Measurements from ENCODE around the gene DYNC1I1.

The DYNC1I1 gene

DNA sequence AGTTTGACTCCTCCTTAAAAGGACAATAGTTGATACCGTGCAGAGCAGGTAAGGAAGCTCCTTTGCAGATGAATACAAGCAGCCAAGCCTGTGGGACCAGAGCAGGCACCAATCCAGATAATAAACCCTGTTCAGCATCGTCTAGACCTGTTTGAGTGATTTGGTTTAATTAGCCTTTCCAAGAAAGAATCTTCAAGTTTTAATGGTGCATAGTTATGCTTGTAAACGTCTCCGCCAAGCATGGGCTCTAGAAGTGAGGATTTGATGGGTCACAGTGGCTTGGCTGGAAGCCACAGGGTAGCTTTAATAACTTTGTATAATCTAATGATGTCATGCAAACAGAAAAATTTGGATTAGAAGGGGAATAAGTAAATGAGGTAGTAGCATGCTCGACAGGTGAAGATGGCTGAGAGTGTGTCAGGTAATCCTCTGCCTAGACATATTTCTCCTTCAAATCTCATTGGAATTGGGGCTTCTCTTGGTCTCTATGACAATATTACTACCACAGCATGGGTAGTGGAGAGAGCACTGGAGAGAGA is 188.4 kb downstream of the DYNC1I1 start:
- Histone ChIP-seq H3K27me3 (ENCODE audit: control insufficient read depth, insufficient read depth, low read length) (no peaks in the 10 kb centered on the region), H3K36me3 (ENCODE audit: control insufficient read depth, insufficient read depth, low read length) (no peaks in the 10 kb centered on the region), H3K27ac (ENCODE audit: low read depth, low read length) (no peak overlapping the region), H3K4me3 (ENCODE audit: low read length) (no peak overlapping the region), H3K4me1 (ENCODE audit: control insufficient read depth, insufficient read depth, low read length) (no peaks in the 10 kb centered on the region), H3K9ac (ENCODE audit: low read length) (no peak overlapping the region)

- Histone ChIP-seq H3K27me3 (ENCODE audit: control insufficient read depth, insufficient read depth, low read length) (no peaks in the 10 kb centered on the region), H3K4me1 (ENCODE audit: control insufficient read depth, insufficient read depth, low read length) (no peaks in the 10 kb centered on the region), H3K4me3 (ENCODE audit: low read length) (no peak overlapping the region), H3K36me3 (ENCODE audit: control insufficient read depth, insufficient read depth, low read length) (no peaks in the 10 kb centered on the region), H3K27ac (ENCODE audit: low read depth, low read length) (no peak overlapping the region), H3K9ac (ENCODE audit: low read length) (no peak overlapping the region)
Observed at GRCh38 chr7:95963446-95963990, 191.2 kb downstream of the DYNC1I1 start.

- H3K27ac ChIP-seq (ENCODE audit: low read depth, low read length), result no peak overlapping the region
- no peak overlapping the region for H3K4me3 ChIP-seq (ENCODE audit: low read length)
- no peak overlapping the region for H3K9ac ChIP-seq (ENCODE audit: low read length)
- no peaks in the 10 kb centered on the region for H3K27me3 ChIP-seq (ENCODE audit: control insufficient read depth, insufficient read depth, low read length)
- H3K36me3 ChIP-seq (ENCODE audit: control insufficient read depth, insufficient read depth, low read length), result no peaks in the 10 kb centered on the region
- no peaks in the 10 kb centered on the region for H3K4me1 ChIP-seq (ENCODE audit: control insufficient read depth, insufficient read depth, low read length)
Observed at GRCh38 chr7:95971716-95972115, 199.4 kb downstream of the DYNC1I1 start.

- H3K27me3 ChIP-seq (ENCODE audit: control insufficient read depth, insufficient read depth, low read length), result no peaks in the 10 kb centered on the region
- H3K27ac ChIP-seq (ENCODE audit: low read depth, low read length), result no peak overlapping the region
- no peaks in the 10 kb centered on the region for H3K4me1 ChIP-seq (ENCODE audit: control insufficient read depth, insufficient read depth, low read length)
- H3K4me3 ChIP-seq (ENCODE audit: low read length), result no peak overlapping the region
- no peak overlapping the region for H3K9ac ChIP-seq (ENCODE audit: low read length)
- H3K36me3 ChIP-seq (ENCODE audit: control insufficient read depth, insufficient read depth, low read length), result no peaks in the 10 kb centered on the region
Observed at GRCh38 chr7:95972523-95972922, 200.2 kb downstream of the DYNC1I1 start.

GRCh38 chr7:95974108-95974507 is 201.8 kb downstream of the DYNC1I1 start:
- Histone ChIP-seq H3K4me1 (ENCODE audit: control insufficient read depth, insufficient read depth, low read length) (no peaks in the 10 kb centered on the region), H3K36me3 (ENCODE audit: control insufficient read depth, insufficient read depth, low read length) (no peaks in the 10 kb centered on the region), H3K27me3 (ENCODE audit: control insufficient read depth, insufficient read depth, low read length) (no peaks in the 10 kb centered on the region), H3K4me3 (ENCODE audit: low read length) (no peak overlapping the region), H3K27ac (ENCODE audit: low read depth, low read length) (no peak overlapping the region), H3K9ac (ENCODE audit: low read length) (no peak overlapping the region)

DNA sequence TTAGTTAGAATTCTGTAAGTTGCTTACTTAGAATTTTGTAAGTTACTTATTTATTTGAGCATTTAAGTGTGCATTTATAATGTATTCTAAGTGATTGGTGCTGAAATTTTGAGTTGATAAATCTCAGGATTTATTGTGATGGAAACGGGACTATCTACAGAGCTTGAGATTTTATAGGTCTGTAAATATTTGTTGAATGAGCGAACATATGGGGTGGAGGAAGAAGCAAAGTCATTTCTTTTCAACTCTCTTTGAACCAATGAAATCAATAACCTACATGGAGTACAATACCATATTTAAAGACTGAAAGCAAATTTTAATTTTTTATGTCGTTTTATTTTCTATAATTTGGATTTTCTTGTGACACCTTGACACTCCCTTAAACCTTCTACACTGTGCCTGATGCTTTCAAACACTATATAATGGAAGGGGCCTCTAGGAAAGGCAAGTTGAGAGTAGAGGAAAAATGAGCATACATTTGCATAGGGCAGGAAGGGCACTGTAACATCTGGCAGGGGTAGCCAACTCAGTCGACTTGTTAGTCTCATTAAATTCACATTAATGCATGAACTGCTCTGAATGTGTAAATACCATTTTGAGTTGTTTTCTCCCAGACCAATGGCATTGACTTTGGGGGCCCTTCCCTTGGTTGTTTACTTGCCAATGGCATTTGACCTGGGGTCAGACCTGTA is 204.2 kb downstream of the DYNC1I1 start:
- Histone ChIP-seq H3K9ac (ENCODE audit: low read length) (no peak overlapping the region), H3K27ac (ENCODE audit: low read depth, low read length) (no peak overlapping the region), H3K4me3 (ENCODE audit: low read length) (no peak overlapping the region), H3K27me3 (ENCODE audit: control insufficient read depth, insufficient read depth, low read length) (no peaks in the 10 kb centered on the region), H3K36me3 (ENCODE audit: control insufficient read depth, insufficient read depth, low read length) (no peaks in the 10 kb centered on the region), H3K4me1 (ENCODE audit: control insufficient read depth, insufficient read depth, low read length) (no peaks in the 10 kb centered on the region)

GRCh38 chr7:95977994-95978393 is 205.6 kb downstream of the DYNC1I1 start:
- H3K4me1 ChIP-seq (ENCODE audit: control insufficient read depth, insufficient read depth, low read length), result no peaks in the 10 kb centered on the region
- H3K36me3 ChIP-seq (ENCODE audit: control insufficient read depth, insufficient read depth, low read length), result no peaks in the 10 kb centered on the region
- no peak overlapping the region for H3K27ac ChIP-seq (ENCODE audit: low read depth, low read length)
- no peak overlapping the region for H3K9ac ChIP-seq (ENCODE audit: low read length)
- H3K4me3 ChIP-seq (ENCODE audit: low read length), result no peak overlapping the region
- H3K27me3 ChIP-seq (ENCODE audit: control insufficient read depth, insufficient read depth, low read length), result no peaks in the 10 kb centered on the region

- Histone ChIP-seq H3K36me3 (ENCODE audit: control insufficient read depth, insufficient read depth, low read length) (no peaks in the 10 kb centered on the region), H3K4me1 (ENCODE audit: control insufficient read depth, insufficient read depth, low read length) (no peaks in the 10 kb centered on the region), H3K4me3 (ENCODE audit: low read length) (no peak overlapping the region), H3K27ac (ENCODE audit: low read depth, low read length) (no peak overlapping the region), H3K9ac (ENCODE audit: low read length) (no peak overlapping the region), H3K27me3 (ENCODE audit: control insufficient read depth, insufficient read depth, low read length) (no peaks in the 10 kb centered on the region)
Observed at GRCh38 chr7:95980167-95980566, 207.8 kb downstream of the DYNC1I1 start.

- no peak overlapping the region for H3K4me3 ChIP-seq (ENCODE audit: low read length)
- no peak overlapping the region for H3K9ac ChIP-seq (ENCODE audit: low read length)
- no peaks in the 10 kb centered on the region for H3K36me3 ChIP-seq (ENCODE audit: control insufficient read depth, insufficient read depth, low read length)
- H3K27me3 ChIP-seq (ENCODE audit: control insufficient read depth, insufficient read depth, low read length), result no peaks in the 10 kb centered on the region
- no peak overlapping the region for H3K27ac ChIP-seq (ENCODE audit: low read depth, low read length)
- H3K4me1 ChIP-seq (ENCODE audit: control insufficient read depth, insufficient read depth, low read length), result no peaks in the 10 kb centered on the region
Observed at GRCh38 chr7:95980706-95981105, 208.4 kb downstream of the DYNC1I1 start.

- Histone ChIP-seq H3K36me3 (ENCODE audit: control insufficient read depth, insufficient read depth, low read length) (no peaks in the 10 kb centered on the region), H3K4me1 (ENCODE audit: control insufficient read depth, insufficient read depth, low read length) (no peaks in the 10 kb centered on the region), H3K27ac (ENCODE audit: low read depth, low read length) (no peak overlapping the region)
Observed at GRCh38 chr7:95986178-95986764, 213.9 kb downstream of the DYNC1I1 start.

DNA sequence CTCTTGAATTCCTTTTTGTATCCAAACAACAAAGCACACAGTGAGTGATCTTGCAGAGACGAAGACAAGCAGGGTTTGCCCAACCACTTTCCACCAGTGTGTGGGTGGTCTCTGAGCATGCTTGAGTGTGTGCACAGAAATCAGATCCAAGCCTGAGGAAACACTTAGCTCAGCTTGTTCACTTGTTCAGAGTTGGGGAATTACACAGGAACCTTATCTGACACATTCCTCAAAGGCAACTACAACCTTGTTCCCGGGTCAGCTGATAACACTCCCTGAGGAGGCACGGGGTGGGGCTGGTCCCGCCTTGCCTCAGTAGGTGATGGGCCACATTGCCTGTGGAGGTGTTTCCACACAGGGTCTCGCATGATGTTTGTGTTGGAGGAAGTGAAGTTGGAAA is 216.9 kb downstream of the DYNC1I1 start:
- no peak overlapping the region for H3K4me3 ChIP-seq (ENCODE audit: low read length)

More at GRCh38 chr7:95986178-95986764, 213.9 kb downstream of the DYNC1I1 start:
- Histone ChIP-seq H3K4me3 (ENCODE audit: low read length) (no peak overlapping the region), H3K9ac (ENCODE audit: low read length) (no peak overlapping the region), H3K27me3 (ENCODE audit: control insufficient read depth, insufficient read depth, low read length) (no peaks in the 10 kb centered on the region)

DNA sequence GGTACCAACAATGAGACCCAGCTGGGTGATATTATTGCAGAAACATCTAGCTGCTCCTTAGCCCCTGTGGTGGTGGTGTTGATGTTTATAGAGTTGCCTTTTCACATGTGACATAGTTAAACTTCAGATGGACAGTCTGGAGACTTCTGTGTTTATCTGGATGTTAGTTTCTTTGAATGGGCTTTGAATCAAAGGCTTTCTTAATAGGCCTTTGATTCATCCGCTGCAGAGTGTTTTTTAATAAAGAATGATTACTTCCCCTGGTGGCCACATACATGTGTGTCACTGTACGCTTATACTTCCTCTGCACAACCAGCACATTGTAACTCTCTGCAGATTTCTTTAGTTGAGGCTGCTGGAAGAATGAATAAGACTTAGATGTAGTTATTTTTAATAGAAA is 221.0 kb downstream of the DYNC1I1 start:
- H3K27me3 ChIP-seq (ENCODE audit: control insufficient read depth, insufficient read depth, low read length), result no peaks in the 10 kb centered on the region
- H3K9ac ChIP-seq (ENCODE audit: low read length), result no peak overlapping the region
- no peaks in the 10 kb centered on the region for H3K36me3 ChIP-seq (ENCODE audit: control insufficient read depth, insufficient read depth, low read length)
- H3K27ac ChIP-seq (ENCODE audit: low read depth, low read length), result no peak overlapping the region
- H3K4me3 ChIP-seq (ENCODE audit: low read length), result no peak overlapping the region
- no peaks in the 10 kb centered on the region for H3K4me1 ChIP-seq (ENCODE audit: control insufficient read depth, insufficient read depth, low read length)

More for the DNA sequence above, 216.9 kb downstream of the DYNC1I1 start:
- no peaks in the 10 kb centered on the region for H3K36me3 ChIP-seq (ENCODE audit: control insufficient read depth, insufficient read depth, low read length)
- no peak overlapping the region for H3K27ac ChIP-seq (ENCODE audit: low read depth, low read length)
- H3K27me3 ChIP-seq (ENCODE audit: control insufficient read depth, insufficient read depth, low read length), result no peaks in the 10 kb centered on the region
- H3K4me1 ChIP-seq (ENCODE audit: control insufficient read depth, insufficient read depth, low read length), result no peaks in the 10 kb centered on the region
- H3K9ac ChIP-seq (ENCODE audit: low read length), result no peak overlapping the region

Measured in rectal smooth muscle tissue (tissue), 1 donor.